ENCODE results near the gene DCAKD. TPM values are rescaled to one million over a fixed set of nuclear protein-coding genes. Genes with fewer than 3 reads are reported as not detected.

The DCAKD gene, protein sequence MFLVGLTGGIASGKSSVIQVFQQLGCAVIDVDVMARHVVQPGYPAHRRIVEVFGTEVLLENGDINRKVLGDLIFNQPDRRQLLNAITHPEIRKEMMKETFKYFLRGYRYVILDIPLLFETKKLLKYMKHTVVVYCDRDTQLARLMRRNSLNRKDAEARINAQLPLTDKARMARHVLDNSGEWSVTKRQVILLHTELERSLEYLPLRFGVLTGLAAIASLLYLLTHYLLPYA
- 24.6 and 25.4 TPM in 2 replicates for total RNA-seq

DNA sequence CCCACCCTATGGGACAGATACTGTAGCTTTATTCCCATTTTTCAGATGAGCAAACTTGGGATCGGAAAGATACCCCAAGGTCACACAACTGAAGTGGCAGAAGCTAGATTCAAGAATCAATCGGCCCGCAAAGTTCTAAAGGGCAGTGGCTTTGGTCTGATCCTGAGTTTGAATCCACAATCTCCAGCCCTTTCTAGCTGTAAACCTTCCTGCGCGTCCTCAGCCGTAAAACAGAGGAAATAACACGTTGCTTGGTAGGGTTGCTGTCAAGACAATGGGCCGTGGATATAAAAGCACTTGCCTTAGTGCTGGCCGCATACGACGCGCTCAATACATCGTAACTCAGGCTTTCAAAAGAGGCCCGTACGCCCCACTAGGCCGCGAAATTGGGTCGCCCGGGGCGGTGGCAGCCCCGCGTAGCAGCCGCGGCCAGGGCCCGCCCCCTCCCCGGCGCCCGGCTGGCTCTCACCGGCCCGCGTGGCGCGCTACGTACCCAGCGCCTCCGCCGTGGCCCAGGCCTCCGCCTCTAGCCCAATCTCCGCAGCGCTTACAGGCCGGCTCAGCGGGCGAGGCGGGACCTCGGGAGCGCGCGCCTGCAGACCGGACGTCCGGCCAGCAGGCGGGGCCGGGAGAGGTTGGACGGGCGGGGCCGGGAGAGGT, at the start of gene DCAKD:
DCAKD (minus strand) TSS at position 573 of the 660 bp plus-strand sequence. CDS start 16,747 bp downstream, outside the sequence.
- intact Hi-C loops (cut with micrococcal nuclease): loop anchor here (1.0 to 2.0 kb wide), 2 partner anchors 10 to 104 kb away; partner anchors contain the start of genes KIF18B and NMT1
- Mint-ChIP-seq H3K4me3 (peak within 1 kb of the TSS; percentile 85), H3K27me3 (no peaks in the 10 kb centered on the region), H3K4me1 (peaks cover 33% of the 10 kb centered on the region), H3K36me3 (ENCODE audit: low read depth) (peaks cover 20% of the 10 kb centered on the region), H3K9me3 (no peaks in the 10 kb centered on the region), H3K27ac (peak within 1 kb of the TSS; percentile 93)
- DNase-seq: peak; percentile 98

- Mint-ChIP-seq H3K36me3 (ENCODE audit: low read depth) (peaks cover 58% of the 10 kb centered on the region), H3K27me3 (no peaks in the 10 kb centered on the region), H3K27ac (no peak overlapping the region), H3K9me3 (no peaks in the 10 kb centered on the region), H3K4me1 (peaks cover 3% of the 10 kb centered on the region), H3K4me3 (no peak overlapping the region)
- DNase-seq: peak; percentile 93
- intact Hi-C loops (cut with micrococcal nuclease): loop anchor here (2.0 kb wide), 1 partner anchor 178 kb away; no protein-coding TSS in a partner anchor
Observed at GRCh38 chr17:45098869-45099616, 47.6 kb upstream of the DCAKD start.

DNA sequence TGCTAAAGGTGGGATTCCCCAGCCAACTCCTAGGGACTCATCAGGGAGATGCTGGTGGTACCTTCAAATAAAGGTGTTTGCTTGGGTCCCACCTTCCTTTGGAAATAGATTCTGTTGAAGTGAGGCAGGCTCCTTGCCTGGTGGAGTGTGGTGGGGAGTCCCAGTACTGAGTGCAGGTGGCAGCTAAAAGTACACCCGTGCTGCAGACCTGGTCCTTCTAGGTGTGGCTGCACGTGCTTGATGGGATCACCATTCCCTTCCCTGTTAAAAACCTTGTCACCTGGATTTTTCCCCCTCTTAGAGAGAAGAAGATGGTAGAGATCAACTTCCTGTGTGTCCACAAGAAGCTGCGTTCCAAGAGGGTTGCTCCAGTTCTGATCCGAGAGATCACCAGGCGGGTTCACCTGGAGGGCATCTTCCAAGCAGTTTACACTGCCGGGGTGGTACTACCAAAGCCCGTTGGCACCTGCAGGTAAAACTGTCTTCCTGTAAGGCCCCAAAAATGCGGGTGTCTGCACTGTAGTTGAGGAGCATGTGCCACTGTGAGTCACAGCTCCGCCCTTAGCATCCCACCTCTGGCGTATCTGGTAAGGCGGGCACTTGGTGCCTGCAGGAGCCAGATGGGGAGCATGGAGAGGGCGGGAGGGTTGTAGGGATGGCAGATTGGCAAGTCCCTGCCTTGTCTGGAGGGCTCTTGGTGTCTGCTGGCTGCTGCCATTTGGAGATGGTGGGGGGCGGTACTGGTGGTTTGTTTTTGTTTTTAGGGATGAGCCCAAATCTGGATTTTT, 46.8 kb upstream of the DCAKD start:
- Mint-ChIP-seq H3K9me3 (no peaks in the 10 kb centered on the region), H3K27me3 (no peaks in the 10 kb centered on the region), H3K36me3 (ENCODE audit: low read depth) (peaks cover 60% of the 10 kb centered on the region), H3K27ac (no peak overlapping the region), H3K4me1 (peaks cover 3% of the 10 kb centered on the region), H3K4me3 (no peak overlapping the region)
- intact Hi-C loops (cut with micrococcal nuclease): loop anchor here (2.0 kb wide), 1 partner anchor 177 kb away; no protein-coding TSS in a partner anchor
- no peak for DNase-seq

- H3K27me3 Mint-ChIP-seq: no peaks in the 10 kb centered on the region
- H3K27ac Mint-ChIP-seq: no peak overlapping the region
- H3K4me1 Mint-ChIP-seq: peaks cover 3% of the 10 kb centered on the region
- intact Hi-C loops (cut with micrococcal nuclease): no loop called here
- peaks cover 60% of the 10 kb centered on the region for H3K36me3 Mint-ChIP-seq (ENCODE audit: low read depth)
- H3K4me3 Mint-ChIP-seq: no peak overlapping the region
- no peaks in the 10 kb centered on the region for H3K9me3 Mint-ChIP-seq
- no peak for DNase-seq
Observed at GRCh38 chr17:45096926-45097325, 45.5 kb upstream of the DCAKD start.

GRCh38 chr17:45096141-45096540, 44.7 kb upstream of the DCAKD start:
- Mint-ChIP-seq H3K27ac (no peak overlapping the region), H3K4me1 (peaks cover 3% of the 10 kb centered on the region), H3K27me3 (no peaks in the 10 kb centered on the region), H3K4me3 (no peak overlapping the region), H3K36me3 (ENCODE audit: low read depth) (peaks cover 62% of the 10 kb centered on the region), H3K9me3 (no peaks in the 10 kb centered on the region)
- intact Hi-C loops (cut with micrococcal nuclease): no loop called here
- DNase-seq: no peak

GRCh38 chr17:45093444-45094110, 42.1 kb upstream of the DCAKD start:
- Mint-ChIP-seq H3K36me3 (ENCODE audit: low read depth) (peaks cover 63% of the 10 kb centered on the region), H3K9me3 (no peaks in the 10 kb centered on the region), H3K4me1 (no peaks in the 10 kb centered on the region), H3K27me3 (no peaks in the 10 kb centered on the region), H3K4me3 (no peak overlapping the region), H3K27ac (no peak overlapping the region)
- intact Hi-C loops (cut with micrococcal nuclease): no loop called here
- no peak for DNase-seq

DNA sequence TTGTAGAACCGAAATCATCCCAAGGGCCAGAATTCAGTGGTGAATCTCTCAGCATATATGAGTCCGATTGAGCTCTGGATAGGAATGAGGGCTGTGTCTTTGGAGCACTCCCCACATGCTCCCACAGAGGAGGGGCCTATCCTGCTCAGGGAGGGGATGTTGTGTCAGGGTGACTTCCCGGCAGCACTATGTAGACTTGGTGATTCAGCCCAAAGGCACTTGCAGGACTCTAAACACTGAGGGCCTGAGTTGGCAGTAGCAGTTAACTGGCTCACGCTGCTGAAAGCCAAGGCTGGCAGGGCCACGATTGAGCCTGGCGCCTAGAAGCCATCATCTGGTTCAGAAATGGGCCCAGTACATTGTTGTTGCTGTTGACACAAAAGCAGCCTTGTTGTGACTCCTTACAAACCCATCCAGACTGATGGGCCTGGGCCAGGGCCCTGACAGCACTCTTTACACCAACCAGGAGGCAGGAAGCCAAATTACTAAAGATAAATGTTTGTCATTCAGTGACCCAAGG, 41.5 kb upstream of the DCAKD start:
- no peak overlapping the region for H3K27ac Mint-ChIP-seq
- intact Hi-C loops (cut with micrococcal nuclease): no loop called here
- H3K36me3 Mint-ChIP-seq (ENCODE audit: low read depth): peaks cover 64% of the 10 kb centered on the region
- H3K4me3 Mint-ChIP-seq: no peak overlapping the region
- no peaks in the 10 kb centered on the region for H3K9me3 Mint-ChIP-seq
- no peaks in the 10 kb centered on the region for H3K4me1 Mint-ChIP-seq
- no peak for DNase-seq
- H3K27me3 Mint-ChIP-seq: no peaks in the 10 kb centered on the region

GRCh38 chr17:45091778-45092425, 40.5 kb upstream of the DCAKD start:
- Mint-ChIP-seq H3K9me3 (no peaks in the 10 kb centered on the region), H3K4me1 (peaks cover 2% of the 10 kb centered on the region), H3K36me3 (ENCODE audit: low read depth) (peaks cover 62% of the 10 kb centered on the region), H3K27ac (no peak overlapping the region), H3K27me3 (no peaks in the 10 kb centered on the region), H3K4me3 (no peak overlapping the region)
- no peak for DNase-seq
- intact Hi-C loops (cut with micrococcal nuclease): no loop called here

DNA sequence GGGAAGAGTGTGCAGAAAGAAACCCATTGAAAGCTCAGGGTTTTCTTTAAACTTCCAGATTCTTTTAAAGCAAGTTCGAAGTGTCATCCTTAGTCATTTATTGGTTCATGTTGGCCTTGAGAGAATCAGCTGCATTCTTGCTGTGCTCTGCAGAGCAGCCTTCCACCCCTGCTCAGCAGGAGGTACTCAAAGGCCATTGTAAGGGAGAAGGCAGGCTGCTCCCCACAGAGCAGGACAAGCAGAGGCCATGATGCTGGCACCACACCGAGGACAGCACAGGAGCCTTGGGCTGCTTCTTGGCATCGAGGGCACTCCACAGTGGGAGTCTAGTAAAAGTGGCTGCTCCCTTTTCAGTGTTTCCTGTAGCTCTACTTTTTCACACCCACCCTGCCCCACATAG, 39.3 kb upstream of the DCAKD start:
- Mint-ChIP-seq H3K4me3 (no peak overlapping the region), H3K27ac (no peak overlapping the region), H3K9me3 (no peaks in the 10 kb centered on the region), H3K4me1 (peaks cover 2% of the 10 kb centered on the region), H3K27me3 (no peaks in the 10 kb centered on the region), H3K36me3 (ENCODE audit: low read depth) (peaks cover 58% of the 10 kb centered on the region)
- DNase-seq: no peak
- intact Hi-C loops (cut with micrococcal nuclease): no loop called here

DNA sequence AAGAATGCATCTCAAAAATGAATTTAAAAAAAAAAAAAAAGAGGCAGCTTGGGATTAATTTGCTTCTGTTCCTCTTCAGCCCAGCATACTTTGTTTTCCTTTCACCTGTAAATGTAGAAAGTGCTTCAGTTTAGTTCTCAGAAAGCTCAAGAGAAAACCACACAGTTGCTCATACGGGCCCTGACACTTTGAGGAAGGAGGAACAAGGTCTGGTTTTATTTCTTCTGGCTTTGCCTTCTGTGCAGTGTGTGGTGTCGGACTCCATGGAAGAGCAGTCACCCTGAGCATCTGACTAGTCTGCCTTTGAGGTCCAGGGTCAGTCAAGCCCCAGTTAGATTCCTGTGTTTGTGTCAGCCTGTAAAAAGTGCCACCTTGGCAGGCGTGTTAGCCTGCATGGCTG, 37.3 kb upstream of the DCAKD start:
- H3K27me3 Mint-ChIP-seq: no peaks in the 10 kb centered on the region
- H3K9me3 Mint-ChIP-seq: no peaks in the 10 kb centered on the region
- peaks cover 58% of the 10 kb centered on the region for H3K36me3 Mint-ChIP-seq (ENCODE audit: low read depth)
- H3K4me3 Mint-ChIP-seq: no peak overlapping the region
- intact Hi-C loops (cut with micrococcal nuclease): no loop called here
- H3K4me1 Mint-ChIP-seq: peaks cover 2% of the 10 kb centered on the region
- H3K27ac Mint-ChIP-seq: no peak overlapping the region
- no peak for DNase-seq

- Mint-ChIP-seq H3K9me3 (no peaks in the 10 kb centered on the region), H3K4me1 (peaks cover 2% of the 10 kb centered on the region), H3K4me3 (no peak overlapping the region), H3K27me3 (no peaks in the 10 kb centered on the region), H3K27ac (no peak overlapping the region), H3K36me3 (ENCODE audit: low read depth) (peaks cover 56% of the 10 kb centered on the region)
- intact Hi-C loops (cut with micrococcal nuclease): no loop called here
- DNase-seq: no peak
Observed at GRCh38 chr17:45087978-45088377, 36.5 kb upstream of the DCAKD start.

DNA sequence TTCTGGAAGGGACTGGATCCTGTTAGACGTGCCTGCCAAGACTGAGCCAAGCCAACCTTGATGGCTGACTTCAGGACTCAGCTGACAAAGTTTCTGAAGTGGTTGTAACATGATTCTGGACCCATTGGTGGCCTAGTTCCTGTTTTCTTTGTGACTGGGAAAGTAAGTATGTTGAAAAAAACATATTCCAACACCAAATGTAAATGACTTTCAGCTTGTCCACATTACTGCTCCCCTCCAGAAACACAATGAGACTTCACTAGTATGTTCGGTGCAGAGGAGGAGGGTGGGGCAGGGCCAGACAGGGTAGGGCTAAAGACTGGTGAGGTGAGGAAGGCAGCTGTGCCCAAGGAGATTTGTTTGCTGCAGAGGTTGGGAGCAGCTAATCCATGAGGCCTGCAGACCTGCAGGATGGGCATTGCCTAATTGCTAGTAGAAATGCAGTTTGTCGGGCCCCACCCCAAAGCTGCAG, 36.1 kb upstream of the DCAKD start:
- no peak overlapping the region for H3K27ac Mint-ChIP-seq
- intact Hi-C loops (cut with micrococcal nuclease): no loop called here
- H3K9me3 Mint-ChIP-seq: no peaks in the 10 kb centered on the region
- peaks cover 2% of the 10 kb centered on the region for H3K4me1 Mint-ChIP-seq
- no peaks in the 10 kb centered on the region for H3K27me3 Mint-ChIP-seq
- no peak overlapping the region for H3K4me3 Mint-ChIP-seq
- no peak for DNase-seq
- H3K36me3 Mint-ChIP-seq (ENCODE audit: low read depth): peaks cover 53% of the 10 kb centered on the region

Measured in activated CD4-positive, alpha-beta T cell treated with anti-CD3 and anti-CD28 coated beads, Interleukin-2, amount 10 ng/mL, durations not matched to agents 24 days and 14 days (primary cell).